HCT116 (cell line): ENCODE data around the gene INTS1. TPM values are rescaled to one million over a fixed set of nuclear protein-coding genes. Genes with fewer than 3 reads are reported as not detected.

Experiments used
- ATAC-seq: fragments of 200-7000 bp; cut with Tn5 transposase; 2 replicates; pipeline ENCODE4 v1.9.1; 2020; ENCODE audit warnings: mild to moderate bottlenecking, moderate library complexity
- BruUV-seq: library from RNA; stranded (reverse); fragments of 400-500 nt; replicated peaks from 2 replicates; lab custom pipeline; 2021; lab: Mats Ljungman, UMichigan
- CTCF ChIA-PET: fragments of 300-600 bp; sonication (Branson Sonifier 250); formaldehyde crosslinking; loops from one replicate; lab custom pipeline; 2021; ENCODE audit warnings: antibody characterized with exemption; lab: Charles Lee
- POLR2A ChIA-PET: fragments of 300-600, 350-600 bp; sonication (Branson Sonifier 250); formaldehyde crosslinking; loops from one replicate; lab custom pipeline; 2021; ENCODE audit warnings: antibody characterized with exemption; lab: Charles Lee
- RAD21 ChIA-PET, 2 experiments: fragments of 300-600 bp; sonication (Branson Sonifier 250); formaldehyde crosslinking; loops; one replicate each; lab custom pipeline; 2023; ENCODE audit warnings: low total read pairs in 2 of 2; ENCODE audit not compliant: uncharacterized antibody in 2 of 2, unreplicated experiment in 2 of 2, low non-redundant PET in 1 of 2; lab: Charles Lee
- DNase-seq: peaks from one replicate; pipeline ENCODE4 v3.0.0-alpha.2; 2010; ENCODE audit warnings: low read depth, low spot score
- H2AFZ ChIP-seq: fragments of 200-600 bp; shearing (Covaris generic), sonication (generic); 2 replicates; pipeline ENCODE4 v1.6.1; 2017; ENCODE audit warnings: low read depth, mixed run types, mixed read lengths, antibody characterized with exemption, low read length; ENCODE audit not compliant: poor library complexity, severe bottlenecking
- H3K27ac ChIP-seq: 2 replicates; pipeline ENCODE4 v1.5.1; 2012; ENCODE audit warnings: low read depth, low read length
- H3K27me3 ChIP-seq: fragments of 200-600 bp; sonication (generic); 2 replicates; pipeline ENCODE4 v1.6.1; 2016; ENCODE audit warnings: mixed run types, low read length, mixed read lengths; ENCODE audit not compliant: insufficient read depth
- H3K36me3 ChIP-seq, 2 experiments: fragments of 200-500 bp in 1 of 2; fragments of 200-600 bp in 1 of 2; sonication (Bioruptor generic) in 1 of 2; sonication (generic) in 1 of 2; 2 replicates each; pipeline versions ENCODE4 v1.5.1 to v1.6.1; 2014 to 2016; ENCODE audit warnings: low read length in 2 of 2, inconsistent platforms in 1 of 2, mixed read lengths in 1 of 2, mixed run types in 1 of 2; ENCODE audit not compliant: insufficient read depth in 2 of 2, control insufficient read depth in 1 of 2
- H3K4me1 ChIP-seq, 2 experiments: fragments of 200-600 bp in 1 of 2; sonication (generic) in 1 of 2; 2 replicates each; pipeline versions ENCODE4 v1.5.1 to v1.6.1; 2012 to 2017; ENCODE audit warnings: low read length in 2 of 2, inconsistent platforms in 1 of 2, mild to moderate bottlenecking in 1 of 2, mixed read lengths in 1 of 2, mixed run types in 1 of 2, moderate library complexity in 1 of 2; ENCODE audit not compliant: insufficient read depth in 2 of 2, control insufficient read depth in 1 of 2
- H3K4me2 ChIP-seq: fragments of 200-600 bp; sonication (generic); 2 replicates; pipeline ENCODE4 v1.6.1; 2017; ENCODE audit warnings: mixed run types, low read length, mixed read lengths
- H3K4me3 ChIP-seq, 2 experiments: fragments of 200-600 bp in 1 of 2; sonication (generic) in 1 of 2; replicated peaks in 1 of 2; 2 replicates each; pipeline ENCODE4 v1.5.1; 2011 to 2016; ENCODE audit warnings: low read length in 2 of 2, control low read depth in 1 of 2, low read depth in 1 of 2, mild to moderate bottlenecking in 1 of 2, mixed read lengths in 1 of 2, mixed run types in 1 of 2
- H3K79me2 ChIP-seq: fragments of 200-600 bp; sonication (generic); 2 replicates; pipeline ENCODE4 v1.6.1; 2017; ENCODE audit warnings: mild to moderate bottlenecking, mixed run types, low read length, moderate library complexity, mixed read lengths; ENCODE audit not compliant: insufficient read depth
- H3K9ac ChIP-seq: fragments of 200-600 bp; sonication (generic); 2 replicates; pipeline ENCODE4 v1.6.1; 2016; ENCODE audit warnings: low read length, mixed read lengths
- H3K9me2 ChIP-seq: fragments of 200-600 bp; sonication (generic), shearing (Covaris generic); 2 replicates; pipeline ENCODE4 v1.6.1; 2017; ENCODE audit warnings: mixed run types, mild to moderate bottlenecking, moderate library complexity; ENCODE audit not compliant: insufficient read depth
- H3K9me3 ChIP-seq, 2 experiments: fragments of 200-500 bp in 1 of 2; fragments of 200-600 bp in 1 of 2; sonication (Bioruptor generic) in 1 of 2; sonication (generic) in 1 of 2; 2 replicates each; pipeline ENCODE4 v1.6.1; 2014 to 2017; ENCODE audit warnings: low read length in 2 of 2, mixed read lengths in 2 of 2, inconsistent platforms in 1 of 2, low read depth in 1 of 2, mild to moderate bottlenecking in 1 of 2, mixed run types in 1 of 2, moderate library complexity in 1 of 2; ENCODE audit not compliant: control insufficient read depth in 1 of 2, insufficient read depth in 1 of 2
- H4K20me1 ChIP-seq: fragments of 200-600 bp; sonication (generic), shearing (Covaris generic); 2 replicates; pipeline ENCODE4 v1.6.1; 2017; ENCODE audit warnings: mixed run types, mild to moderate bottlenecking, moderate library complexity; ENCODE audit not compliant: insufficient read depth
- CBX3 ChIP-seq: IDR thresholded peaks from 2 replicates; pipeline ENCODE4 v1.6.1; 2012; ENCODE audit warnings: low read depth
- CEBPB ChIP-seq: IDR thresholded peaks from 2 replicates; pipeline ENCODE4 v1.6.1; 2012; ENCODE audit warnings: low read depth
- CTCF ChIP-seq, 3 experiments: fragments of 200-600 bp in 1 of 3; sonication (generic) in 1 of 3; IDR thresholded peaks in 2 of 3; conservative IDR thresholded peaks in 1 of 3; 2 replicates each; pipeline ENCODE4 v1.5.1; 2012 to 2017; ENCODE audit warnings: low read depth in 2 of 3, low read length in 2 of 3, antibody characterized with exemption in 1 of 3, borderline replicate concordance in 1 of 3, control low read depth in 1 of 3, mild to moderate bottlenecking in 1 of 3, mixed read lengths in 1 of 3, mixed run types in 1 of 3, moderate library complexity in 1 of 3; ENCODE audit not compliant: insufficient read depth in 1 of 3
- EGR1 ChIP-seq: IDR thresholded peaks from 2 replicates; pipeline ENCODE4 v1.6.1; 2012; ENCODE audit warnings: low read depth
- ELF1 ChIP-seq: IDR thresholded peaks from 2 replicates; pipeline ENCODE4 v1.6.1; 2012; ENCODE audit warnings: low read depth, borderline replicate concordance
- EZH2 ChIP-seq: fragments of 200-600 bp; sonication (generic); IDR thresholded peaks from 2 replicates; pipeline ENCODE4 v1.6.1; 2017; ENCODE audit warnings: antibody characterized with exemption, mixed run types
- FOSL1 ChIP-seq: IDR thresholded peaks from 2 replicates; pipeline ENCODE4 v1.6.1; 2012; ENCODE audit warnings: low read depth
- REST ChIP-seq: IDR thresholded peaks from 2 replicates; pipeline ENCODE4 v1.6.1; 2012; ENCODE audit warnings: low read depth
- YY1 ChIP-seq: IDR thresholded peaks from 2 replicates; pipeline ENCODE4 v1.6.1; 2011; ENCODE audit warnings: low read length, low read depth, moderate library complexity, mild to moderate bottlenecking; ENCODE audit not compliant: insufficient replicate concordance; ENCODE audit errors: extremely low read depth
- ZBTB33 ChIP-seq: IDR thresholded peaks from 2 replicates; pipeline ENCODE4 v1.6.1; 2011; ENCODE audit warnings: mild to moderate bottlenecking, low read length, moderate library complexity; ENCODE audit not compliant: insufficient replicate concordance; ENCODE audit errors: extremely low read depth
- ZFX ChIP-seq: fragments of 450-650 bp; IDR thresholded peaks from 2 replicates; pipeline ENCODE4 v1.6.1; 2017
- ZNF274 ChIP-seq: fragments of 200-500 bp; sonication (Bioruptor generic); IDR thresholded peaks from 2 replicates; pipeline ENCODE4 v1.6.1; 2014; ENCODE audit warnings: mild to moderate bottlenecking, low read depth, low read length, inconsistent platforms
- intact Hi-C: fragments of 100-400 bp; cut with micrococcal nuclease; formaldehyde crosslinking; loops from 2 replicates; pipeline ENCODE4 v1.10.0; 2022
- total RNA-seq: library from RNA; stranded (reverse); gene quantifications from one replicate; pipeline ENCODE4 v1.2.1, GENCODE V29; 2021; ENCODE audit not compliant: unreplicated experiment

INTS1 gene
- total RNA-seq, 1 experiment from 2014 or later, result 167 TPM

- Histone ChIP-seq H3K36me3 (no peaks in the 10 kb centered on the region), H3K27me3 (no peaks in the 10 kb centered on the region), H3K4me3 (no peak overlapping the region), H3K9me2 (no peaks in the 10 kb centered on the region), H2AFZ (no peak overlapping the region), H3K4me2 (no peak overlapping the region), H3K27ac (no peak overlapping the region), H3K79me2 (no peaks in the 10 kb centered on the region), H3K9me3 (no peaks in the 10 kb centered on the region), H3K4me1 (peaks cover 0 to 12% of the 10 kb centered on the region in 2 experiments; a peak in 3 of 4 replicates), H4K20me1 (no peaks in the 10 kb centered on the region), H3K9ac (no peak overlapping the region)
- CTCF ChIA-PET, result interaction anchor here (0.6 to 1.0 kb wide), 3 partner anchors 10 to 167 kb away, joined by 4 read pairs; no protein-coding TSS in a partner anchor
- RAD21 ChIA-PET, result no interaction called here
- BruUV-seq, result no TSS peak
- POLR2A ChIA-PET, result no interaction called here
- intact Hi-C loops, result no loop called here
- TF ChIP-seq CEBPB, result no peak
- no peak for TF ChIP-seq CBX3
- TF ChIP-seq ELF1, result no peak
- no peak for TF ChIP-seq REST
- TF ChIP-seq CTCF (IDR thresholded peaks at IDR 0.05 in 2 of 3, conservative IDR thresholded peaks at IDR 0.05 in 1 of 3; ENCODE audit: borderline replicate concordance in 1 of 3, insufficient read depth in 1 of 3, low read depth in 2 of 3, low read length in 2 of 3), result no peak
- no peak for TF ChIP-seq ZFX
- no peak for TF ChIP-seq ZNF274
- no peak for TF ChIP-seq EGR1
- TF ChIP-seq FOSL1, result no peak
- no peak for TF ChIP-seq EZH2
- no peak for TF ChIP-seq ZBTB33
- TF ChIP-seq YY1, result no peak
- no peak for DNase-seq
- no peak for ATAC-seq
Measured at GRCh38 chr7:1422512-1423263, 81.5 kb downstream of the INTS1 start.
